Suprapubic skin (tissue), 4 donors: Measurements from ENCODE around the gene PXT1.

Experiments
- CTCF ChIP-seq, 2 donors: fragments of 200-600 bp in 1 of 2; fragments of 450-650 bp in 1 of 2; sonication (generic) in 1 of 2; IDR thresholded peaks; one replicate each; pipeline ENCODE4 v1.5.1; 2016 to 2019; ENCODE audit warnings: antibody characterized with exemption in 2 of 2, mild to moderate bottlenecking in 1 of 2, moderate library complexity in 1 of 2
- EP300 ChIP-seq: sonication (generic); formaldehyde crosslinking; IDR thresholded peaks from one replicate; pipeline ENCODE4 v1.6.1; 2017; ENCODE audit warnings: antibody characterized with exemption
- POLR2A ChIP-seq, 2 donors: fragments of 450-650 bp; IDR thresholded peaks; one replicate each; pipeline ENCODE4 v1.6.1; 2017; ENCODE audit warnings: antibody characterized with exemption in 2 of 2, mild to moderate bottlenecking in 2 of 2, moderate library complexity in 2 of 2
- POLR2AphosphoS5 ChIP-seq, 3 donors: sonication (generic); formaldehyde crosslinking; IDR thresholded peaks; one replicate each; pipeline ENCODE4 v1.6.1; 2017; ENCODE audit warnings: antibody characterized with exemption in 3 of 3

- no peak for TF ChIP-seq CTCF (IDR thresholded peaks at IDR 0.05)
- no peak for TF ChIP-seq POLR2A (IDR thresholded peaks at IDR 0.05)
- TF ChIP-seq EP300 = no peak
- TF ChIP-seq POLR2AphosphoS5 (IDR thresholded peaks at IDR 0.05) = no peak
Observed at GRCh38 chr6:36347621-36348020, 95.0 kb downstream of the PXT1 start.
